GM21825 (cell line): Measurements from ENCODE around the gene MIA2.
"Not testable (repeated sequence)": the region's sequence is repeated elsewhere in the genome, so short reads cannot be mapped to it uniquely, and the experiment has no call there.

Experiments used
- ATAC-seq: cut with Tn5 transposase; IDR thresholded peaks from one replicate; pipeline ENCODE4 v1.9.1; 2021; ENCODE audit warnings: mild to moderate bottlenecking, moderate library complexity; ENCODE audit not compliant: unreplicated experiment

The MIA2 gene, protein sequence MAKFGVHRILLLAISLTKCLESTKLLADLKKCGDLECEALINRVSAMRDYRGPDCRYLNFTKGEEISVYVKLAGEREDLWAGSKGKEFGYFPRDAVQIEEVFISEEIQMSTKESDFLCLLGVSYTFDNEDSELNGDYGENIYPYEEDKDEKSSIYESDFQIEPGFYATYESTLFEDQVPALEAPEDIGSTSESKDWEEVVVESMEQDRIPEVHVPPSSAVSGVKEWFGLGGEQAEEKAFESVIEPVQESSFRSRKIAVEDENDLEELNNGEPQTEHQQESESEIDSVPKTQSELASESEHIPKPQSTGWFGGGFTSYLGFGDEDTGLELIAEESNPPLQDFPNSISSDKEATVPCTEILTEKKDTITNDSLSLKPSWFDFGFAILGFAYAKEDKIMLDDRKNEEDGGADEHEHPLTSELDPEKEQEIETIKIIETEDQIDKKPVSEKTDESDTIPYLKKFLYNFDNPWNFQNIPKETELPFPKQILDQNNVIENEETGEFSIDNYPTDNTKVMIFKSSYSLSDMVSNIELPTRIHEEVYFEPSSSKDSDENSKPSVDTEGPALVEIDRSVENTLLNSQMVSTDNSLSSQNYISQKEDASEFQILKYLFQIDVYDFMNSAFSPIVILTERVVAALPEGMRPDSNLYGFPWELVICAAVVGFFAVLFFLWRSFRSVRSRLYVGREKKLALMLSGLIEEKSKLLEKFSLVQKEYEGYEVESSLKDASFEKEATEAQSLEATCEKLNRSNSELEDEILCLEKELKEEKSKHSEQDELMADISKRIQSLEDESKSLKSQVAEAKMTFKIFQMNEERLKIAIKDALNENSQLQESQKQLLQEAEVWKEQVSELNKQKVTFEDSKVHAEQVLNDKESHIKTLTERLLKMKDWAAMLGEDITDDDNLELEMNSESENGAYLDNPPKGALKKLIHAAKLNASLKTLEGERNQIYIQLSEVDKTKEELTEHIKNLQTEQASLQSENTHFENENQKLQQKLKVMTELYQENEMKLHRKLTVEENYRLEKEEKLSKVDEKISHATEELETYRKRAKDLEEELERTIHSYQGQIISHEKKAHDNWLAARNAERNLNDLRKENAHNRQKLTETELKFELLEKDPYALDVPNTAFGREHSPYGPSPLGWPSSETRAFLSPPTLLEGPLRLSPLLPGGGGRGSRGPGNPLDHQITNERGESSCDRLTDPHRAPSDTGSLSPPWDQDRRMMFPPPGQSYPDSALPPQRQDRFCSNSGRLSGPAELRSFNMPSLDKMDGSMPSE (N-terminal part only)

DNA sequence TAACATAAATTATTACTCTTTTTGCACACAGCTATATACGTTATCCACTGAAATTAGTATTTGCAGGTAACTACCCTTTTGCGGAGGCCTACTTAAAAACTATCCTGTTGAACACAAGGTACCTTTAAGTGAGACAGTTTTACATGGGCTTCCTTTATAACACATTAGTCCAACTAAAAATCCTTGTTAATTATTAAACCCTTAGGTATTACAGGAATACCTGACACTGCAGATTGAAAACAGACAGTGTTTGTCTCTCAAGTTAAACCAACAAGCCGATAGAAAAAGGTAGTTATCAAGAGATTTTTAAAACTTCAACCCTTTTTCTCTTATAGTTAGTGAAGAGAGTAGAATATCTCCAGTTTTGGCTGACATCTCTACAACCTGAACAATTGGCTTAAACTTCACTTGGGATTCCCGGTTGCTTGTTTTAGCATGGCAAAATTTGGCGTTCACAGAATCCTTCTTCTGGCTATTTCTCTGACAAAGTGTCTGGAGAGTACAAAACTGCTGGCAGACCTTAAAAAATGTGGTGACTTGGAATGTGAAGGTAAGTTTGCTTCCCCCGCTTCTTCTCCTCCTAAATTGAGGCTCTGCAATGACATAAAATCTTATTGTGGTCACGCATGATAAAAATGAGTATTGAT, at the start of gene MIA2:
Gene MIA2, plus strand, starts transcription at position 236 of the 647 bp plus-strand sequence. Its CDS starts 200 bp downstream, at position 436.
- no peak for ATAC-seq

DNA sequence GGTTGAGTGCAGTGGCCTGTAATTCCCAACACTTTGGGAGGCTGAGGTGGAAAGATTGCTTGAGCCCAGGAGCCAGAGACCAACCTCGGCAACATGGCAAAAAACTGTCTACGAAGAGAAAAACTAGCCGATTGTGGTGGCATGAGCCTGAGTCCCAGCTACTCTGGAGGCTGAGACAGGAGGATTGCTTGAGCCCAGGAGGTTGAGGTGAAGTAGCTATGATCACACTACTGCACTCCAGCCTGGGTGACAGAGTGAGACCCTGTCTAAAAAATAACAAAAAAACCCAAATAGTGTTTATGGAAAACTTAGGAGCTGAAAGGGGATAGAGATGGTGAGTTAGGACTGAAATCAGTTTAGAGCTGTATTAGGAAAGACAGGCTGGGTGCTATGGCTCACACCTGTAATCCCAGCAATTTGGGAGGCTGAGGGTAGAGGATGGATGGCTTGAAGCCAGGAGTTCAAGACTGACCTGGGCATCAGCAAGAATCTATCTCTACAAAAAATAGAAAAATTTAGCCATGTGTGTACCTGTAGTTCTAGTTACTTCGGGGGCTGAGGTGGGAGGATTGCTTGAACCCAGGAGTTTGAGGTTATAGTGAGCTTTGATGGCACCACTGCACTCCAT, 49.0 kb upstream of the MIA2 start:
- no peak for ATAC-seq

DNA sequence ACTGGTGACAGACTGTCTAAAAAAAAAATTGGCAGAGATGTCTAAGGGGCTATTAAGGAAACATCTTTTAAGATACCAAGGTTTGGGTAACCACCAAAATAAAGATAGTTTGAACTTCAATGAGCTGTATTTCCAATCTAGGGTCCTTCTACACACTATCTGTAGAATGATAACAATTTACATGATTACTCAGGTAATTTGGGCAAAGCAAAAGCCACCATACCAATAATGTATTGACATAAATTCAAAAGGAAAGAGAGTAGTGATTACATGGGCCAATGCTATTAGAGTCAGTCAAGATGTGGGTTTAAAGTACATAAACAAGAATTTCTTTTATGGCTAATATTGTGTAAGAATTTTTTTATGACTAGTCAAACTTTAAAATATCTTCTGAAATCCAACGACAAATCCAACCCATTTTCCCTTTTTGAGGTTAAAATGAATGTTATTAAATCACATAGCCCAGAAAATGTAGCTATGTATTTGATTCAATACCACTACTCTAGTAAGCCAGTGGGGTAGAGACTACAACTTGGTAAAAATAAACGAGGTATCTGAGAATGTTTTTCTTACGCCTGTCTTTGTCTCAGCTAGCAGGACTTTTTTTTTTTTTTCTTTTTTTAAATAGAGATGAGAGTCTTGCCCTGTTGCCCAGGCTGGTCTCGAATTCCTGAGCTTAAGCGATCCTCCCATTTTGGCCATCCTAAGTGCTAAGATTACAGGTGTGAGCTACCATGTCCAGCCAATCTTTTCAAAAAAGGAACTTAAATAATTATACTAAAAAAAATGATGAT, 48.3 kb upstream of the MIA2 start:
- no peak for ATAC-seq

DNA sequence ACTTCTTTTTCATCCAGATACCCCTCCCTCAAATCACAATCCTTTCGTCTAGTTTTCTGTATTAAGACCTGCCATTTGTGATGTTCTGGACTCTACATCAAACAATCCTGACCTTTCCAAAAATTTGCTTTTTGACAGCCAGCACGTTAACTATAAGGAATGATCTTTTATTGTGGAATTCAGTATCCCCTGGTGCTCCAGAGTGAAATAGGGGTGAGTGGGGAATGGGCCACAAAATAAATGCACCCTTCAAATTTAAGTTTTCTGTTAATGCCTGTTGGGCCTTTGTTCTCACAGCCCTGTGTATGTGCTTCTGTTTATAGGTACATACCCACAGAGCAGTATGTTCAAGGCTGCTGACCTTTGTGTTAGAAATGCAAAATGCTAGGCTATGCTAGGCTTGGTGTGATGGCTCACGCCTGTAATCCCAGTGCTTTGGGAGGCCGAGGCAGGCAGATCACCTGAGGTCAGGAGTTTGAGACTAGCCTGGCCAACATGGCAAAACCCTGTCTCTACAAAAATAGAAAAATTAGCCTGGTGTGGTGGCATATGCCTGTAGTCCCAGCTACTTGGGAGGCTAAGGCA, 46.7 kb upstream of the MIA2 start:
- ATAC-seq: no peak

DNA sequence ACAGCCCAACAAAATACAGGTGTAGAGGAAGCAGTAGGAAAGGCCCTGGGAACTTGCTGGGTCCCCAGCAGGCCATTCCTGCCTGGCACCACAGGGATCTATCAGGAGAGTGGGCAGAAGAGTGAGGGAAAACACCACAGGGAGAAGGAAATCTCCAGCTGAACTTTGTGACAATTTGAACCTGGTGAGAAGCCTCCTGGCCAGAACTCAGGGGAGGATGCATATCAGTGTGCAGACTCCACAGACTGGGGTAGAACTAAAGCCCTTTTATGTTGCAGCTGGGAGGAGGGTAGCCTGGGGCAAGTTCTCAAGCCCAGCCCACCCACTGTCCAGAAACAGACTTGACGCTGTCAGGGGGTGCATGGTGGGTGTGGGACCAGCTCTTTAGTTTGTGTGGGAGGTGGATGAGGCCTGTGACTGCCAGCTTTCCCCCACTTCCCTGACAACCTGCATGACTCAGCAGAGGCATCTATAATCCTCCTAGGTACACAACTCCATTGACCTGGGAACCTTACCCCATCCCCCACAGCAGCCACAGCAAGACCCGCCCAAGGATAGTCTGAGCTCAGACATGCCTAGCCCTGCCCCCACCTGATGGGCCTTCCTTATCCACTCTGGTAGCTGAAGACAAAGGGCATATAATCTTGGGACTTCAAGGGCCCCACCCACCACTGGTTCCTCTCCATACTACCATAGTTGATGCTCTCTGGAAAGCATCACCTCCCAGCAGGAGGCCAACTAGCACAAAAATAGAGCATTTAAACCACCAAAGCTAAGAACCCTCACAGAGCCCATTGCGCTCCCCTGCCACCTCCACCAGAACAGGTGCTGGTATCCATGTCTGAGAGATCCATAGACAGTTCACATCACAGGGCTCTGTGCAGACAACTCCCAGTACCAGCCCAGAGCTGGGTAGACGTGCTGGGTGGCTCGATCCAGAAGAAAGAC, 29.8 kb upstream of the MIA2 start:
- no peak for ATAC-seq

DNA sequence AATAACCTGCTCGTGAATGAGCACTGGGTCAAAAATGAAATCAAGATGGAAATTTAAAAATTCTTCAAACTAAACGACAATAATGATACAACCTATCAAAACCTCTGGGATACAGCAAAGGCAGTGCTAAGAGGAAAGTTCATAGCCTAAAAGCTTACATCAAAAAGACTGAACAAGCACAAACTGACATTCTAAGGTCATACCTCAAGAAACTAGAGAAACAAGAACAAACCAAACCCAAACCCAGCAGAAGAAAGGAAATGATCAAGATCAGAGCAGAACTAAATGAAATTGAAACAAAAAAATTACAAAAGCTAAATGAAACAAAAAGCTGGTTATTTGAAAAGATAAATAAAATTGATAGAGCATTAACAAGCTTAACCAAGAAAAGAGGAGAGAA, 26.3 kb upstream of the MIA2 start:
- not testable (repeated sequence) for ATAC-seq

DNA sequence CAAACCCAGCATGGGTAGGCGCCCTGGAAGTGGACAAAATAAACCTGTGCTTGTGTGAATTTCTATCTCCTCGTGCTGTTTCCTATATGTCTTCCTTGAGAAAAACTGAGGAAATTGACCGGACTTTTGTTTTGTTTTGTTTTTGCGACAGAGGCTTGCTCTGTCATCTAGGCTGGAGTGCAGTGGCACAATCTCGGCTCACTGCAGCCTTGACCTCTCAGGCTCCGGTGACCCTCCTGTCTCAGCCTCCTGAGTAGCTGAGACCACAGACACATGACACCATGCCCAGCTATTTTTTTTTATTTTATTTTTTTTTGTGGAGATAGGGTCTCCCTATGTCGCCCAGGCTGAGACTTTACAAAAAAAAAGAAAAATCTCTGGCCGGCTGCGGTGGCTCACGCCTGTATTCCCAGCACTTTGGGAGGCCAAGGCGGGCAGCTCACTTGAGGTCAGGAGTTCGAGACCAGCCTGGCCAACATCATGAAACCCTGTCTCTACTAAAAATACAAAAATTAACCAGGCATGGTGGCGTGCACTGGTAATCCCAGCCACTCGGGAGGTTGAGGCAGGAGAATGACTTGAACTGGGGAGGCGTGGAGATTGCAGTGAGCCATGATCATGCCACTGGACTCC, 22.5 kb upstream of the MIA2 start:
- ATAC-seq: no peak

DNA sequence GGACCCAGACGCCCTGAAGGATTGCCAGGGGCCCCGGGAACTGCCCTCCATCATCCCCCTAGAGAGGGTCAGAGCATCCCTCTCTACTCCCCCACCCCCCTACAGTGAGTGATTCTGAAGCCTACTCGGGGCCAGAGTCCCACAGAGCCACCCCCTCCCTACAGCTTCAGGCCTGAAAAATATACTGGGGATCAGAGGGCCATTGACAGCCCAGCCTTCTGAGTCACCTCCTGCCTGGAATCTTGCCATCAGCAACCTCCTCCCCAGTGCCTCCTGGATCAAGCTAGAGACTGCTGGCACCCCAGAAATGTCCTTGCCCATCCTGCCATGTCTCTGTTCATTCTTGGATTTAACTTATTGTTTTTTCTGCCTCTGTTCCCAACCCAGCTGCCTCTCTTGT, 21.7 kb upstream of the MIA2 start:
- ATAC-seq: no peak

DNA sequence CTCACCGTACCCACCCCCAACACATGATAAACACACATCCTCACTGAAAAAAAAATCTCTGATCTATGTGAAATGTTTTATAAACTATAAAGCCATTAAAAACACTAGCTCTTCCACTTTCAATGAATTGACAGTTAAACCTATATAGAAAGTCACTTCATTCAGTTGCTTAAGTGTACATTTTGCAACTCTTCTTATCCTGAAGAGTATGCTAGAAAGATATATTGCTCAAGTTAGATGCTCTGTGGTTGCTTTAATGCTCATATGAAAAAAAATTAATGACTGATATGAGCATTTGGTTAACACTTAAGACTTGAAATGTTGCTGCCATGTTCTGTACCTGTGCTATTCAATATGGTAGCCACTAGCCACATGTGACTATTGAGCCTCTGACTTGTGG, 21.0 kb upstream of the MIA2 start:
- ATAC-seq: no peak

GRCh38 chr14:39217214-39217879, 16.4 kb upstream of the MIA2 start:
- ATAC-seq: no peak

DNA sequence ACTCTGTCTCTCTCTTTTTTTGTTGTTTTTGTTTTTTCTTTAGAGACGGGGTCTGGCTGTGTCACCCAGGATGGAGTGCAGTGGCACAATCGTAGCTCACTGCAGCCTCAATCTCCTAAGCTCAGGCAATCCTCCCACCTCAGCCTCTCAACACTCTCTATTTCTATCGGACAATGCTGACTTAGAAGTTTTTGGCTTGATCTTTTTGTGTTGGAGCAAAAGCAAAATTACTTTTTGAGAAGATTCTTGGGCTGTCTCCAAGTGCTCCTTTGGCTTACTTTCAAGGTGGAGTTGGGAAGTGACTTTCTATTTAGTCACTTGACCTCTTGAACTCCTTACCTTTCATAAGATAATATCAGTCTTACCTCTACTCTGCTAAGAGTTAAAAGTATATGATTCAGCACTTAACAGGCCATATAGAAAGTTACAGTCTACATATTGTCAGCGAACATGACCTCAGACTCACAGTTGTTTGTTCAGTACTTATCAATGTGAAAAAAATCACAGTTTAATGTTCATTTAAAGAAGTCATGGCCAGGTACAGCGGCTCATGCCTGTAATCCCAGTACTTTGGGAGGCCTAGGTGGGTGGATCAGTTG, 15.4 kb upstream of the MIA2 start:
- ATAC-seq: no peak

DNA sequence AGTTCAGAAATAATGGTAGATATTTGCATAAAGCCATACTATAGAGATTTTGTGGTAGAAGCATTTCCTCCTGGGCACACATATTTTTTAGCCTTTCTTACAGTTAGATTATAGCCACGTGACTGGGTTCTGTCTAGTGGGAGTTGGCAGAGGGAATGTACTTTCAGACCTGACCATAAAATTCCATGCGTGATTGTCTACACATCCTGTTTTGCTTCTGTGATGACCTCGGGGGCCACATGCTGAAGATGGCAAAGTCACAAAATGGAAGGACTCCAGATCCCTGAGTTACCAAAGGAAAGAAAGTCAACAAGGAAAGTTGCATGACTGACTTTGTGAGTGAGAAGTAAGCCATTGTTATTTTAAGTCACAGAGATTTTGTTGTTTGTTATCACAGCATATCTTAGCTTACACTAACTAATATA, 14.6 kb upstream of the MIA2 start:
- no peak for ATAC-seq

- not testable (repeated sequence) for ATAC-seq
These were observed 13.2 kb upstream of the MIA2 start for GRCh38 chr14:39220473-39220872.

- ATAC-seq: no peak
These were observed 5.7 kb upstream of the MIA2 start for GRCh38 chr14:39228044-39228443.

DNA sequence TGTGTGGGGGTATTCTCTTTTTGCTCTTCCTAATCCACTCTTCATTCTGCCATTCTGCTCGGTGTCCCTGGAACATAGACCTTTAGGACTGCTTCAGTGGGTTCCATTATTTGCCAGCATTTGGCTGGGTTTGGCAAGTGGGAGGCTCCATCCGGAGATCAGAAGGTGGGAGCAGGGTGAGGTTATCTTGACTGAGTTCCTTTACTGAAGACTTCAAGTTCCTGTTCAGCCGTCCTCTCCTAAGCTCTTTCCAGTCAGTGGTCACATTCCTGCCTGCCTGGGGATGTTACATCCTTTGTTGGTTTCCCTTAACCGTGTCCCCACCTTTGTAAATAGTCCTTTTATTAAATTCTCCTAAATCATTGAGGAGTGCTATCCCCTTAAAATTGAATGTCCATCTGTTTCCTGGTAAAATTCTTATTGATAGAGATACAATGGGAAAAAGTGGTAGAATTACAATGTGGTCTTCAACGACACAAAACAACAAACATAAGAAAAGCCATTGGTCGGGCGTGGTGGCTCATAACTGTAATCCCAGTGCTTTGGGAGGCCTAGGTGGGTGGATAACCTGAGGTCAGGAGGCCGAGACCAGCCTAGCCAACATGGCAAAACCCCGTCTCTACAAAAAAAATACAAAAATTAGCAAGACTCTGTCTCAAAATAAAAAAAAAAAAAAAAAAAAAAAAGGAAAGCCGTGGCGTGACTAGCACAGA, 5.0 kb upstream of the MIA2 start:
- no peak for ATAC-seq

- no peak for ATAC-seq
These were observed 4.5 kb upstream of the MIA2 start for GRCh38 chr14:39229222-39229543.
